ENCODE data around the gene TRIM22.
"Not testable (repeated sequence)": the region's sequence is repeated elsewhere in the genome, so short reads cannot be mapped to it uniquely, and the experiment has no call there.

Gene TRIM22, protein sequence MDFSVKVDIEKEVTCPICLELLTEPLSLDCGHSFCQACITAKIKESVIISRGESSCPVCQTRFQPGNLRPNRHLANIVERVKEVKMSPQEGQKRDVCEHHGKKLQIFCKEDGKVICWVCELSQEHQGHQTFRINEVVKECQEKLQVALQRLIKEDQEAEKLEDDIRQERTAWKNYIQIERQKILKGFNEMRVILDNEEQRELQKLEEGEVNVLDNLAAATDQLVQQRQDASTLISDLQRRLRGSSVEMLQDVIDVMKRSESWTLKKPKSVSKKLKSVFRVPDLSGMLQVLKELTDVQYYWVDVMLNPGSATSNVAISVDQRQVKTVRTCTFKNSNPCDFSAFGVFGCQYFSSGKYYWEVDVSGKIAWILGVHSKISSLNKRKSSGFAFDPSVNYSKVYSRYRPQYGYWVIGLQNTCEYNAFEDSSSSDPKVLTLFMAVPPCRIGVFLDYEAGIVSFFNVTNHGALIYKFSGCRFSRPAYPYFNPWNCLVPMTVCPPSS

DNA sequence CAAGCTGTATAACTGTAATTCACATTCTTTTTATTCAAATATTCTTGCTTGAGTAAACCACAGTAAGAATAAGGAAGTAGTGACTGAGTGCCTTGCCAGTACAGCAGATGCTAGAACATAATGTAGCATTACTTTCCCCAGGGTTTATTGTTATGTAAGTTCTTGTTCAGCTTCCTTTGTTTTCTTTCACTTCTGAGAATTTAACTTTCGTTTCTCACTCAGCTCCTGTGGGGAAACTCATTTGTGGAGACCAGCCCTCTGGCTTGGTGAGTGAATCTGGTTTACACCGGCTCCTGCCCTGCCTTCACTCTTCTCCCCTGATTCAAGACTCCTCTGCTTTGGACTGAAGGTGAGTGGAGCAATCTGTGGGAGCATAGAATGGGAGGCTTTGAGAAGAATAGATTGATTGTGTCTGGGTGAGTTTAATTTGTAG is at the start of gene TRIM22:
TRIM22 (plus strand) TSS at position 240 of the 433 bp plus-strand sequence. CDS start 6,443 bp downstream, outside the sequence.
- peak; percentile 53 for DNase-seq (ENCODE audit: low spot score)

DNA sequence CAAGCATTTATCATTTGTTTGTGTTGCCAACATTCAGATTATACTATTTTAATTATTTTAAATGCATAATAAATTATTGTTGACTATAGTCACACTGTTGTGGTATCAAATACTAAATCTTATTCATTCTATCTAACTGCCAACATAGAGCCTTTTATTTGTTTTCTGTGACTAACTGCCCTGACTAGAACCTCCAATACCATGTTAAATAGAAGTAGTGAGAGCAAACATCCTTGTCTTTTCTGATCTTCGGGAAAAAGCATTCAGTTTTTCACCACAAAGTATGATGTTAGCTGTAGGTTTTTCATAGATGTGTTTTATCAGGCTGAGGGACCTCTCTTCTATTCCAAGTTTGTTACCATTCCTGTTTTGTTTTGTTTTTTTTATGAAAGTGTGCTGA is 49.6 kb upstream of the TRIM22 start:
- DNase-seq (ENCODE audit: low spot score), result no peak

DNA sequence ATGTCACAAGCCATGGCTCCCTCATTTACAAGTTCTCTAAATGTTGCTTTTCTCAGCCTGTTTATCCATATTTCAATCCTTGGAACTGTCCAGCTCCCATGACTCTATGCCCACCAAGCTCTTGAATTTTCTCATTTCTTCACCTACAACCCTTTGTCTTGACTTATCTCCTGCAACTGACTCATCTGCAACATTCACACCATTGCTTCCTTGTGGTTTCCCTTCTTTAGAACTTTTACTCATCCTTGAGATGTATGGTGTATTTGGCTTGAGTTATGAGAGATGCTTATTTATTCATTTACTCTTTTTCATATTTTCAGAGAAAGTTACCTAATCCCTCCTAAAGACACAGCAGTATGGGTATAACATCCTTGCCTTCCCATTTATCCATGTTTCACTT is 46.0 kb upstream of the TRIM22 start:
- no peak for DNase-seq (ENCODE audit: low spot score)

DNA sequence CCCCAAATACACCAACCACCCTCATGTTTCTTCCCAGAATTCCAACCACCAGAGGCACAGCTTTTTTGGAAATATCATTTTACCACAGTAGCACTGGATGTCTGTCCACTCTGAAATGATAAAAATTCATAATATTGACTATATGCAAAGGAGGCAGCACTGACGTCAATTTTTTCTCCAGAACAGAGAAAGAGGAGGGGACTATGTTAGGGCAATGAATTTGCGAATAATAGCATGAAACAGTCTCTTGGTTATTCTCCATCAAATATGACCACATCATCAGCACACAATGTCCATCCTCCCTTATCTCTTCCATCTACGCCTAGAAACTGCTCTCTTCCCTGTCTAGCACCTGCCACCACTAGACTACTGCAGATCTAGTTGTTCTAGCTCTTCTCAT is 43.5 kb upstream of the TRIM22 start:
- DNase-seq (ENCODE audit: low spot score), result no peak

DNA sequence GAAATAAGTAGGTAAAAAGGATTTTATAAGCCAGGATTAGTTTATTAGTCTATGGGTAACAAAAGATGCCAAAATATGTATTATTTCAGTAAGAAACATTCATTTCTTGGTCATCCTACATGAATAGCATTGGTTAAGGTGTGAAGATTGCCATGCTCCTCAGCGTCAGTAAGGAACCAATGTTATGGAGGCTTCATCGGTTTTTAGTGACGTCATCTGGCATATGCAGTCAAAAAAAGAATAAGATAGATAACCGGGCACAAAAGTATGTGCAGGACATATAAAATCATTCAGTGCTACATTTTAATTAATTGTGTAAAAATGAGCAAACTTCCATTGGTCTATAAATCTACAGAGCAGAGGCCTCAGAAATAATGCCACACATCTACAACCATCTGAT is 34.1 kb upstream of the TRIM22 start:
- DNase-seq (ENCODE audit: low spot score), result no peak

DNA sequence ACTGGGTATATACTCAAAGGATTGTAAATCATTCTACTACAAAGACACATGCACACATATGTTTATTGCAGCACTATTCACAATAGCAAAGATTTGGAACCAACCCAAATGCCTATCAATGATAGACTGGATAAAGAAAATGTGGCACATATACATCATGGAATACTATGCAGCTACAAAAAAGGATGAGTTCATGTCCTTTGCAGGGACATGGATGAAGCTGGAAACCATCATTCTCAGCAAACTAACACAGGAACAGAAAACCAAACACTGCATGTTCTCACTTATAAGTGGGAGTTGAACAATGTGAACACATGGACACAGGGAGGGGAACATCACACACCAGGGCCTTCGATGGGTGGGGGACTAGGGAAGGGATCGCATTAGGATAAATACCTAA is 32.6 kb upstream of the TRIM22 start:
- not testable (repeated sequence) for DNase-seq (ENCODE audit: low spot score)

DNA sequence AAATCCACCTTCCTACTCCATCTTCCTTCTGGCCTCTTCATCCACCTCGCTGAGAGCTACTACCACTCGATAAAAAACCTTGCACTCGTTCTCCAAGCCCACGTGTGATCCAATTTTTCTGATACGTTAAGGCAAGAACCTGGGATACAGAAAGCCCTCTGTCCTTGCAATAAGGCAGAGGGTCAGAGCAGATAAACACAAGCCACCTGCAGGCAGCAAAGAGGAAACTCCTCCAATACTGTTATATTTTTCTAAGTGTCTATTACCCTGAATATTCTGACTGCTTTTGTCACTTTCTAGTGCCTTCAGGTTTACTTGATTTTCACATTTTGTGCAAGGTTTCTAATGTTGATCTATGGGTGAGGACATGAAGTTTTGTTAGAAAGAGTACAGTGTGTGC is 31.3 kb upstream of the TRIM22 start:
- no peak for DNase-seq (ENCODE audit: low spot score)

DNA sequence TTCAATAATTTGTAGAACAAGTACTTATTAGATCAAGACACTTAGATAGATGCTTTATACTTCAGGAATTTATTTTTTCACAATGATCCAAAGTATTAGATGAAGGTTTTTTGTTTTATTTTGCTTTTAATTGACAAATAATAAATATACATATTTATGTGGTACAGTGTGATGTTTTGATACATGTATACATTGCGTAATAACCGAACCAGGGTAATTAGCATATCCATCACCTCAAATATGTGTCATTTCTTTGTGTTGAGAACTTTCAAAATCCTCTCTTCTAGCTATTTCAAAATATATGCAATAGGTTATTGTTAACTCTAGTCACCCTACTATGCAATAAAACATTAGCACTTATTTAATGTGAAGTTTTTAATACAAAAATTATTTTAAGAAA is 26.1 kb upstream of the TRIM22 start:
- no peak for DNase-seq (ENCODE audit: low spot score)

DNA sequence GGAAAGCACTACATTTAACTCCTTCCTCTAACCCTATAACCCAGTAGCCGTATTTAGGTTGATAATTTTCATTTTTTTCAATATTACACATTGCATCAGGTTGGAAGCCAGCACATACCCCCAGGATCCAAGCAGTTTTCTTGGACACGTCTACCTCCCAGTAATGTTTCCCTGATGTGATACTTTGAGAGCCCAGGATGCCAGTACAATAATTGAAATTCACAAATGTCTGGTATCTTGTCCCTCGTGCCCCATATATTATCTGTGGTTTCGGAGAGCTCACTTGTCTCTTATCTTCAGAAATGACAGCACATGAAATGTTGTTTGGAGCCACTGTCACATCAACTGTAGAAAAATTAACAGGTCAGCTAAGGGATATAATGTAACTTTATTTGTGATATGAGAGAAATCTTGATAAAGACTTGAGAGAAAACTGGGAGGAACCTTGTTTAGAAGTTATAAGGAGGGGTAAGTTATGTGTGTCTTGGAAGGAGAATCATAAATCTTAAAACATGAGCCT is 24.5 kb upstream of the TRIM22 start:
- DNase-seq (ENCODE audit: low spot score), result no peak

DNA sequence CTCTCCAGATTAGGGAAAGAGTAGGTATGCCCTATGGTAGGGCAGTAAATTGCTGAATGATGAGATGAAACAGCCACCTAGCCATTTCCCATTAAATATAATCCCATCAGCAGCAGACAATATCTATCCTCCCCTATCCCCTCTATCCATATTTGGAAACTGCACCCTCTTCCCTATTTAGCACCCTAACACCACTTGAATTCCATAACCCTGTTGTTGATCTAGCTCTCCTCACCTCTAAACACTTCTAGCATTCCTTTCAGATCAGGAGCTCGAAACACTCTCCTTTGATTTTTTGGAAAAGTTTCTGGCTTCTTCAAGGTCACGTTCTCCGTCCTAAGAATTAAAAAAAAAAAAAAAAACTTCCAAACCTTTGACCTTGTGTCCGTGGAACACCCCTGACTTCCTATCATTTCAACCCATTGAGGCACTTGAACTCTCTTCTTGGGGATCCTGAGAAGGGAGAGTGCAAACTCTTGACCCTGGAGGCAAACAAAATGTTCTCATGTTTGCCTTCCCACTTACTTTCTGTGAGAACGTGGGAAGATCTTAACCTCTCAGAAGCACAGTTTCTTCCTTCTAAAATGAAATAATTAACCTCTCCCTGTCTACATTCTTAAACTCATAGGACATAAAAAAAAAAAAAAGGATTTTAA is 23.7 kb upstream of the TRIM22 start:
- no peak for DNase-seq (ENCODE audit: low spot score)

DNA sequence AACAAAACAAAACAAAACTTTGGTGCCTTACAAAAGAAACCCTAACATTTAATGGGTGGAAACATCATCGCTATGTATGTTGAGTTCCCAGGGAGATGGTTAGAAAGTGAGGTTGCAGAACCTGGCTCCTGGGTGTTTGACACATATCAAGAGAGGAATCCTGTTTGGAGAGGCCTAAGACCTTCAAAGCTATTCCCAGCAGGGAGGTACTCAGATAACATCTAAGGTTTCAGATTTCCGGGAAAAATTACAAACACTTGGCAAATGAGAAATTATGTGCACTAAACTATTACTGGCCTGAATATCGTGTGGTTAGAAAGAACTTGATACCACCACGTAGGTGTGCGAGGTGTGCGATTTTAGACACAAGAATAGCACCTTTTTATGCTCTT is 23.2 kb upstream of the TRIM22 start:
- DNase-seq (ENCODE audit: low spot score), result no peak

DNA sequence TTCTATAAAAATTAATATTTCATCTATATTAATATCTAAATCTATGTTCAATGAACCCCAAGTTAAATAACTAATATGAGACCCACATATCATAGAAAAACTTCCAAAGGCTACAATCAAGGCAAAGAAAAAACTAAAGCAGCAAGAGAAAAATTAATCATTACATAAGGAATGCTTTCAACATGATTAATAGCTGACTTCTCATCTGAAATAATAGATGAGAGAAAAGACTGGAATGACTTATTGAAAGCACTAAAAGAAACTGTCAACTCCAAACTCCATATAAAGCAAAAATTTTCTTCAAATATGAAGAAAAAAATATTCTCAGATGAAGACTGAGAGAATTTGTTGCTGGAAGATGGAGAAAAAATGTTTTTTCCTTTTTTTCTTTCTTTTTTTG is 17.8 kb upstream of the TRIM22 start:
- no peak for DNase-seq (ENCODE audit: low spot score)

DNA sequence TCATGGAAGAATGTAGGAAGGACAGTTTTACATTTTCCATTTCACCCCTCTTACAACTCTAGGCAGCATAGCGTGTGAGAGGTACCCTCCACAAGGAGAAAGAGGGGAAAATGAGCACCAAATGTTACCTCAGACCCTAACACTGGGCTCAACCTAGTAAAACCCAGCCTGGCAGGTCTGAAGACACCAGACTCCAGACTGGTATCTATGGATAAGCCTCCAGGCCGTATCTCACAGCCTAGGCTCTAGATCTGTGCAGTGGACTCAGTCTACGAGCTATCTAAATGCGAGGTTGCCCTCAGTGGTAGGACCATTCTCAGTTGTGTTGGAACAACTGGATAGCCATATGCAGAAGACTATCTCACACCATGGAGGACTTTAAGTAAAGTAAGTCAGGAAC is 15.2 kb upstream of the TRIM22 start:
- no peak for DNase-seq (ENCODE audit: low spot score)

DNA sequence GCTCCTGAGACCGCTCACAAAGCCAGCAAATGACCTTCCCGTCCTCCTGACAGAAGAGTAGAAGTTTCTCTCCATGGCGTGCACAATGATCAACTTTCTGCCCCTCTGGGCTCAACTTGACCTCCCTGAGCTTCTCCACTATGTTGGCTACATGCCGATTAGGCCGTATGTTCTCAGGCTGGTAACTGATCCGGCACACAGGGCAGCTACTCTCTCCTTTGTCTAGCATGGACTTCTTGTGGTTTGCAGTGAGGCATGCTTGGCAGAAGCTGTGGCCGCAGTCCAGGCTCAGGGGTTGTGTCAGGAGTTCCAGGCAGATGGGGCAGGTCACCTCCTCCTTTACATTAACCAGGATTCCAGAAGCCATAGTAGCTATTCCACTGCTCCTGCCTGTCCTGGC is 9.8 kb upstream of the TRIM22 start:
- DNase-seq (ENCODE audit: low spot score), result no peak

DNA sequence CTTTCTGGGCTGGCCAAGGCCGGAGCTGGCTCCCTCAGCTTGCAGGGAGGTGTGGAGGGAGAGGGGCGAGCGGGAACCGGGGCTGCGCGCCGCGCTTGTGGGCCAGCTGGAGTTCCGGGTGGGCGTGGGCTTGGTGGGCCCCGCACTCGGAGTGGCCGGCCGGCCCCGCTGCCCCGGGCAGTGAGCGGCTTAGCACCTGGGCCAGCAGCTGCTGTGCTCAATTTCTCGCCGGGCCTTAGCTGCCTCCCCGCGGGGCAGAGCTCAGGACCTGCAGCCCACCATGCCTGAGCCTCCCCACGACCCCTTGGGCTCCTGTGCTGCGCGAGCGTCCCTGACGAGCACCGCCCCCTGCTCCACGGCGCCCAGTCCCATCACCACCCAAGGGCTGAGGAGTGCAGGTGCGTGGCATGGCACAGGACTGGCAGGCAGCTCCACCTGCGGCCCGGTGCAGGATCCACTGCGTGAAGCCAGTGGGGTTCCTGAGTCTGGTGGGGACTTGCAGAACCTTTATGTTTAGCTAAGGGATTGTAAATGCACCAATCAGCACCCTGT is 6.6 kb upstream of the TRIM22 start:
- not testable (repeated sequence) for DNase-seq (ENCODE audit: low spot score)

DNA sequence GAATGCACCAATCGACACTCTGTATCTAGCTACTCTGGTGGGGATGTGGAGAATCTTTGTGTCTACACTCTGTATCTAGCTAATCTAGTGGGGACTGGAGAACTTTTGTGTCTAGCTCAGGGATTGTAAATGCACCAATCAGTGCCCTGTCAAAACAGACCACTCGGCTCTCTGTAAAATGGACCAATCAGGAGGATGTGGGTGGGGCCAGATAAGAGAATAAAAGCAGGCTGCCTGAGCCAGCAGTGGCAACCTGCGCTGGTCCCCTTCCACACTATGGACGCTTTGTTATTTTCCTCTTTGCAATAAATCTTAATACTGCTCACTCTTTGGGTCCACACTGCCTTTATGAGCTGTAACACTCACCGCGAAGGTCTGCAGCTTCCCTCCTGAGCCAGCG is 6.0 kb upstream of the TRIM22 start:
- peak; percentile 51 for DNase-seq (ENCODE audit: low spot score)

DNA sequence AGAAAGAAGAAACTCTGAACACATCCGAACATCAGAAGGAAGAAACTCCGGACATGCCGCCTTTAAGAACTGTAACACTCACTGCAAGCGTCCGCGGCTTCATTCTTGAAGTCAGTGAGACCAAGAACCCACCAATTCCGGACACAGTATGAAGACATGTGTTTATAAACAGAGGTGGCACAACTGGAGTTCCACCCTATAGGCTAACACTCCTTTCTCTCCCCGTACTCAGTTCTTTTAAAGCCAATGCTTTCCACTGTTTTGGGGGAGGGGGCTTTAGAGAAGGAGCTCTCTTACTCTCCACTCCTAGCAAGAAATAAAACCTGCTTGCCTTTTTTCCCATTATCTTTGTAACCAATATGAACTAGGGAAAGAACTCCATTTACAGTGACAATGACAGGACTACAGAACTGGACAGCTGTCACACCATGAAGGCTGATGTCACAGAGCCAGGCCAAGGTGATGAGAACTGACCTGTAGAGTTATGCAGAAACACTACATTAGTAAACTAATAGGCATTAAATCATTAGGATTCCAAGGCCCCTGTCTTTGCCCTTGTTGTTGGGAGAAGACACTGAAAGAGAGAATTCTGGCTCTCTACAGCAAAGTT is 5.4 kb upstream of the TRIM22 start:
- no peak for DNase-seq (ENCODE audit: low spot score)

DNA sequence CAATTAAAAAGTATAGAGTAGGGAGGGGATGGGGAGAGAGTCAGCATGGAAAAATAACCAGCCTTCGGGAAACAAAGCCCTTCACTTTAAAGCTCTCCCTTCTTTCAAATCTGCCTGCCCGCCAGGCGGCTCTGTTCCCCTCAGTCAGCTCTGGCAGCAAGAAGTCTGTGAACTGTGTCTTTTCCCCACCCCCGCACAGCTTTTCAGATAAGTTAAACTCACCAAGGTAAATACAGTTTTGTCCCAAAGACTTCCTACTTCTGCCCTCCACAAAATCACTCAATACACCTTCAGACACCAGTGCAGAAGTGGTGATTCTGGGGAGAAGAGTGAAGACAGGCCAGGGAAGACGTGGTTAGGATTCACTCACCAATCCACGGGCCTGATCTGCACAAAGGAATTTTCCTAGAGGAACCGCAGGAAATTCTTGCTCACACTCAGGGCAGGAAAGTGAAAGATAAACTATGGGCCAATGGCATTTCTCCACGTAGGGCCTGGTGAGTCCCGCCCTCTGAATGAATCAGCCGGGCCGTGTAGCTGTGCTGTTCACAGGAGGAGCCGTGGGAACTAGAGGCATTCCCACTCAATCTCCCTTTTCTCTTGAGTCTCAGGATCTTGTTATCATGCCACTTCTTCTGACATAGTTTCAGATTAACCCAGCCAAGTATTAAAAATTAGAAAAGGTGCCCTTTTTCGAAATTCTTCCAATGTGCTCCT is 4.8 kb upstream of the TRIM22 start, which contains the start of gene TRIM5:
TRIM5 (minus strand) TSS at position 429 of the 717 bp plus-strand sequence. CDS start 4,897 bp downstream, outside the sequence.
- DNase-seq (ENCODE audit: low spot score), result peak; percentile 91

DNA sequence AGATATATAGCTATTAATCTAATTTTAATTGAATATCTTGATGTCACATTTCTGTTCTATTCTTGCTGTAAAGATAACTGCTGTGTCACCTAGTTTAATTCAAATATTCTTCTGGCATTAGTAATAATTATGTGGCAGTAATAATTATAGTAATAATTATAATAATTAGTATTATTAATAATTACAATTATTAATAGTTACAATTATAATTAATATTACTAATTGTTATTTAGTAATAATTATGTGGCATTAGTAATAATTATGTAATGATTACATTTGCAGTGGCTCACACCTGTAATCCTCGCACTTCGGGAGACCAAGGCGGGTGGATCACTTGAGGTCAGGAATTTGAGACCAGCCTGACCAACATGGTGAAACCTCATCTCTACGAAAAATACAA is 3.2 kb upstream of the TRIM22 start:
- DNase-seq (ENCODE audit: low spot score), result no peak

DNA sequence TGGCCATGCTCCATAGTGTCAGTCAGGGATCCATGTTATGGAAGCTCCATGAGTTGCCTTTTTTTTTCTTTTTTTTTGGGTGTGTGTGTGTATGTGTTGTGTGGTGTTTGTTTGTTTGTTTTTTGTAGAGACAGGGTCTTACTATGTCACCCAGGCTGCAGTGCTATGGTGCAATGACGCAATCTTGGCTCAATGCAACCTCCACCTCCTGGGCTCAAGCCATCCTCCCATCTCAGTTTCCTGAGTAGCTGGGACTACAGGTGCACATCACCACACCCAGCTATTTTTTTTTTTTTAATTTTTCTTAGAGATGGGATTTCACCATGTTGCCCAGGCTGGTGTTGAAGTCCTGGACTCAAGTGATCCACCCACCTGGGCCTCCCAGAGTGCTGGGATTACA is 1.1 kb upstream of the TRIM22 start:
- peak; percentile 23 for DNase-seq (ENCODE audit: low spot score)

DNA sequence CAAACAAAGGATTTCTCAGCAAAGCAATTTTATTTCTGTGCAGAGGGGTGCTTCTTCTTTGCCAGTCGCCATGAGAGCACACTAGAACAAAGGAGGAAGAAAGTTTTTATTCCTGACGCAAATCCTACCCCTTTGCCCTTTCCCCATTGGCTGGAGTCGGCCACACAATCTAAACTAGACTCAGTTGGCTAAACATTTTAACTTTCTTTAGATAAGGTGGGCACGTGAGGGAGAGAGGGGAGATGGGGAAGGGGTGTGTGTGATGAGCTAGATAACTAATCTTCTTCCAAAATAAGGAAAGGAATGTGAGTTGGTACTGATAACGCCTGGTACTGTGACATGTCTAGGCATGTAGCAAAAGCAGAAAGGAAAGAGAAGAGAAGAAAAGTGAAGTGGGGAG is 626 bp downstream of the TRIM22 start:
- DNase-seq (ENCODE audit: low spot score), result peak; percentile 69

DNA sequence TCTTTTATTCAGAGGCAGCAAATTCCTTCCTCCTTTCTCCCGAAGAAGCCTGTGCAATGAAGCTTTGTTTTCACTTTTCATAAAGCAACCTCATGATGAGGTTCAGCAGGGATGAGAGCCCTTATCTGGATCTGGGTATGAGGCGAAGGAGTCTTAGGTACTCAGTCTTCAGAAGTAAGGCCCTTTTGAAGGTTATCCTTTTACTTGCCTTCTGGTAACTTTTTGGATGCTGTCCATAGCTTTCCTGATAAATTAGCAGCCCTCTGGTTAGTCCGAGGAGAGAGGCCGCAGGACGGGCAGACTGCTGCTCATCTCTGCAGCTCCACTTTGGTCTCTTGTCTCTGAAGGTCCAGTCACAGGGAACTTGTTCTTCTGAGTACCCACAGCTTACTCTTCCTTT is 1.1 kb downstream of the TRIM22 start:
- DNase-seq (ENCODE audit: low spot score), result no peak
